SK-N-MC (cell line): ENCODE measurements around the gene ARHGEF26.

ENCODE experiments used
- EZH2 ChIP-seq: fragments of 200-600 bp; sonication (generic); IDR thresholded peaks from one replicate; pipeline ENCODE4 v1.6.1; 2017; ENCODE audit warnings: antibody characterized with exemption
- POLR2AphosphoS5 ChIP-seq: IDR thresholded peaks from 2 replicates; pipeline ENCODE4 v1.6.1; 2012; ENCODE audit warnings: mild to moderate bottlenecking, low read depth, low read length, borderline replicate concordance

DNA sequence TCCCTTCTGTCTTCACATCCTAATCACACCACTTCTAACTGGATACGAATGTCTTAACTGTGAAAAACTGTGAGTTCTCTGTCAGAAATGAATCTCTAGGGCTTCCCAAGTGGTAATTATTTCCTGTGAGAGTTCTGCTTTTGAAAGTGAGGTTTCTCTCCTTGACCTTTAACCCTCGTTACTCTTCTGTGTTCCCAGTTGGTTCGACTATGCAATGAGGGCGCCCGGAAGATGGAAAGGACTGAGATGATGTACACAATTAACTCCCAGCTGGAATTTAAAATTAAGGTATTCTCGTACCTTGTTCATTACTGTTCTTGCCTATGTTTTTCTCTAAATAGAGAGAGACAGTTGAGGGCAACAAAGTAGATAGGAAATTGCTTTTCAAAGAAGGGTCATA is 96.5 kb downstream of the ARHGEF26 start:
- TF ChIP-seq EZH2 (no peak), POLR2AphosphoS5 (no peak)
